ENCODE measurements around the gene CCDC127.

Gene CCDC127

GRCh38 chr5:154826-155225, 63.1 kb downstream of the CCDC127 start:
- DNase-seq, result no peak

- DNase-seq, result no peak
These were observed 63.7 kb downstream of the CCDC127 start for GRCh38 chr5:154236-154635.

GRCh38 chr5:153256-153655, 64.7 kb downstream of the CCDC127 start:
- DNase-seq, result no peak

GRCh38 chr5:152077-152476, 65.9 kb downstream of the CCDC127 start:
- no peak for DNase-seq

GRCh38 chr5:150746-151145, 67.2 kb downstream of the CCDC127 start:
- DNase-seq, result no peak

GRCh38 chr5:149745-150485, 68.0 kb downstream of the CCDC127 start:
- DNase-seq, result no peak

GRCh38 chr5:147751-148150, 70.2 kb downstream of the CCDC127 start:
- no peak for DNase-seq
